HL-60 (cell line): Measurements from ENCODE around the gene NEDD1.

Experiments
- DNase-seq, 2 experiments: peaks; one replicate each; pipeline ENCODE4 v3.0.0-alpha.2; 2010 to 2020; ENCODE audit warnings: low read depth in 1 of 2, low spot score in 1 of 2
- H3K27ac ChIP-seq: fragments of 250-450 bp; sonication (Bioruptor Pico); replicated peaks from 2 replicates; pipeline ENCODE4 v1.5.1; 2020; ENCODE audit warnings: mild to moderate bottlenecking, moderate library complexity
- H3K27me3 ChIP-seq: fragments of 250-450 bp; sonication (Bioruptor Pico); 2 replicates; pipeline ENCODE4 v1.5.1; 2021; ENCODE audit warnings: mild to moderate bottlenecking, moderate library complexity; ENCODE audit not compliant: insufficient read depth, poor library complexity, severe bottlenecking
- H3K4me3 ChIP-seq: replicated peaks from 2 replicates; pipeline ENCODE4 v1.5.1; 2011; ENCODE audit warnings: mild to moderate bottlenecking, control low read depth, low read length; ENCODE audit not compliant: insufficient read depth
- CTCF ChIP-seq: IDR thresholded peaks from one replicate; pipeline ENCODE4 v1.5.1; 2011; ENCODE audit warnings: low read length, control low read depth, inconsistent platforms; ENCODE audit not compliant: insufficient read depth
- GABPA ChIP-seq: IDR thresholded peaks from 2 replicates; pipeline ENCODE4 v1.6.1; 2012; ENCODE audit warnings: low read depth
- POLR2AphosphoS5 ChIP-seq: IDR thresholded peaks from 2 replicates; pipeline ENCODE4 v1.6.1; 2012; ENCODE audit warnings: low read depth
- REST ChIP-seq: IDR thresholded peaks from 2 replicates; pipeline ENCODE4 v1.6.1; 2012; ENCODE audit warnings: low read depth; ENCODE audit not compliant: insufficient replicate concordance
- SPI1 ChIP-seq: IDR thresholded peaks from 2 replicates; pipeline ENCODE4 v1.6.1; 2012; ENCODE audit warnings: low read depth, mild to moderate bottlenecking, borderline replicate concordance

NEDD1 gene

GRCh38 chr12:96982671-96983070 lies 75.6 kb downstream of the NEDD1 start:
- TF ChIP-seq REST = no peak
- TF ChIP-seq SPI1 = no peak
- TF ChIP-seq GABPA = no peak
- no peak for TF ChIP-seq POLR2AphosphoS5
- no peak for TF ChIP-seq CTCF
- no peak overlapping the region for H3K27ac ChIP-seq
- no peak overlapping the region for H3K4me3 ChIP-seq
- peaks cover 8% of the 10 kb centered on the region for H3K27me3 ChIP-seq
- no peak for DNase-seq

GRCh38 chr12:96985515-96986362 lies 78.7 kb downstream of the NEDD1 start:
- TF ChIP-seq REST (no peak), CTCF (peak; percentile 43)
- DNase-seq = no peak
- Histone ChIP-seq H3K4me3 (no peak overlapping the region), H3K27me3 (peaks cover 14% of the 10 kb centered on the region), H3K27ac (no peak overlapping the region)

GRCh38 chr12:96986883-96987523 lies 79.9 kb downstream of the NEDD1 start:
- DNase-seq = peak in 1 of 2 experiments; percentile 6
- Histone ChIP-seq H3K27me3 (peaks cover 14% of the 10 kb centered on the region), H3K27ac (no peak overlapping the region), H3K4me3 (no peak overlapping the region)
- TF ChIP-seq GABPA = no peak
- TF ChIP-seq POLR2AphosphoS5 = no peak
- TF ChIP-seq SPI1 = no peak
- no peak for TF ChIP-seq REST
- TF ChIP-seq CTCF = peak; percentile 10
